Aorta (tissue), 5 donors: ENCODE data around the gene STOX1. TPM values are rescaled to one million over a fixed set of nuclear protein-coding genes. Genes with fewer than 3 reads are reported as not detected.

Experiments
- ATAC-seq: fragments of 200-7000 bp; cut with Tn5 transposase; one replicate; pipeline ENCODE4 v1.9.1; 2022; ENCODE audit warnings: moderate library complexity; ENCODE audit not compliant: low FRiP score
- DNase-seq, 2 donors: peaks; one replicate each; pipeline ENCODE4 v3.0.0-alpha.2; 2020
- H3K27ac ChIP-seq, 2 donors: one replicate each; pipeline ENCODE4 v1.5.1; 2013; ENCODE audit warnings: low read length in 2 of 2, mild to moderate bottlenecking in 2 of 2, moderate library complexity in 2 of 2, control low read depth in 1 of 2, inconsistent platforms in 1 of 2, low read depth in 1 of 2
- H3K27me3 ChIP-seq, 2 donors: one replicate each; pipeline ENCODE4 v1.6.1; 2013; ENCODE audit warnings: control low read depth in 1 of 2, low read length in 1 of 2, mild to moderate bottlenecking in 1 of 2, moderate library complexity in 1 of 2; ENCODE audit not compliant: insufficient read depth in 2 of 2, control insufficient read depth in 1 of 2
- H3K36me3 ChIP-seq, 2 donors: one replicate each; pipeline ENCODE4 v1.6.1; 2013; ENCODE audit warnings: control low read depth in 1 of 2, low read length in 1 of 2, mild to moderate bottlenecking in 1 of 2; ENCODE audit not compliant: insufficient read depth in 2 of 2, control insufficient read depth in 1 of 2
- H3K4me1 ChIP-seq, 2 donors: one replicate each; pipeline ENCODE4 v1.6.1; 2013; ENCODE audit warnings: low read length in 2 of 2, control low read depth in 1 of 2, mild to moderate bottlenecking in 1 of 2, moderate library complexity in 1 of 2; ENCODE audit not compliant: insufficient read depth in 2 of 2, control insufficient read depth in 1 of 2
- H3K4me3 ChIP-seq, 2 donors: one replicate each; pipeline ENCODE4 v1.5.1; 2013; ENCODE audit warnings: low read length in 2 of 2, control low read depth in 1 of 2, mild to moderate bottlenecking in 1 of 2
- H3K9me3 ChIP-seq: one replicate; pipeline ENCODE4 v1.6.1; 2013; ENCODE audit warnings: mild to moderate bottlenecking, low read length; ENCODE audit not compliant: control insufficient read depth
- WGBS, 2 donors: extraction: QIAGEN DNeasy Blood & Tissue Kit; methylation state at CpG; one replicate each; pipeline ENCODE4 v1.1.7; 2013; 5-methylcytosine and 5-hydroxymethylcytosine counted together
- intact Hi-C, 2 donors: fragments of 100-400 bp; cut with DNase I; formaldehyde crosslinking; loops; one replicate each; pipeline versions ENCODE4 v1.14.2 to v1.15.0; 2022
- polyA plus RNA-seq, 2 donors: library from polyadenylated mRNA; stranded (reverse); fragments of 200-250 nt; gene quantifications; one replicate each; pipeline ENCODE4 v1.2.3, GENCODE V29; 2013
- total RNA-seq, 2 donors: library from RNA; stranded (reverse); fragmentation: NEBNext Ultra II Directional; extraction: Animal tissue kit (Norgen Biotek cat#: 25700); gene quantifications; one replicate each; pipeline ENCODE4 v1.2.1, GENCODE V29; 2021
- donor health status: healthy with polysubstance abuse.
- donor health status: Bipolar disorder and iron deficiency.
- donor health status: DM: no; HTN: no; CAD: no.
- donor health status: DM: no; HTN: no; CAD: no.
- donor health status: DM: yes; HTN: yes; CAD: no.

STOX1 gene
- total and polyA plus RNA-seq, 4 donors: 0.27 to 0.39 TPM; not detected in 2

DNA sequence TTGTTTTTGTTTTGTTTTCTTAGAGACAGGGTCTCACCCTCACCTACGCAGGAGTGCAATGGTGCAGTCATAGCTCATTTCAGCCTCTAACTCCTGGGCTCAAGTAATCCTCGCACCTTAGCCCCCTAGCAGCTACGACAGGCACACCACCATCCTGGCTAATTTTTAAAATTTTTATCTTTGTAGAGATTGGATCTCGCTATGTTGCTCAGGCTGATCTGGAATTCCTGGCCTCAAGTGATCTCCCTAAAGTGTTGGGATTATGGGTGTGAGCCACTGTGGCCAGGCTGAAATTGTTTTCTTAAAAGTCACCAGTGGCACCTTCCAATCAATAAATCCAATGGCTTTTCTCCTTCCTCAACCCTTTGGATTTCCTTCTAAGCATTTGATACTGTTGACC lies 52.9 kb downstream of the STOX1 start:
- no peaks in the 10 kb centered on the region for H3K36me3 ChIP-seq
- no peak overlapping the region for H3K27ac ChIP-seq
- H3K9me3 ChIP-seq: no peaks in the 10 kb centered on the region
- H3K4me1 ChIP-seq: no peaks in the 10 kb centered on the region
- DNase-seq (no peak), ATAC-seq (no peak)
- 91% methylated on average over 4 of the region's 4 CpGs for WGBS, 2 donors
- no peak overlapping the region for H3K4me3 ChIP-seq
- intact Hi-C loops: no loop called here
- H3K27me3 ChIP-seq: no peaks in the 10 kb centered on the region

DNA sequence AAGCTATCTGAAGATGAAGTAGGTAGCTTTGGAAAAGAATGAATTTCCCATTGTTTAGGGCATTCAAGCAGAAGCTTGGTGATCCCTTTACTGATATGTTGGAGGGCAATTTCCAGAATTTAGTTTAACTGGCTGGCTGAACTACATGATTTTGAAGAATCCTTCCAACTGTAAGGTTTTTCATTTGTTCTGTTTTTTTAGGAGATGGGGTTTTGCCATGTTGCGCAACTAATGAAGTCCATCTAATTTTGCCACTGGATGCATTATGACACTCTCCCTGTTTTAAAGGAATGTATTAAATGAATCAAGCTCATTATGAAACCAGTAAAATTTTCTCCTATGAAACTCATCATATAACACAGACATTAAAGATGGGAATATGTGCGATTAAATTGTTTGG lies 67.7 kb downstream of the STOX1 start:
- 95 to 97% methylated on average over 2 of the region's 2 CpGs for WGBS, 2 donors
- no peaks in the 10 kb centered on the region for H3K36me3 ChIP-seq
- no peak overlapping the region for H3K27ac ChIP-seq
- no peak for ATAC-seq
- H3K9me3 ChIP-seq: no peaks in the 10 kb centered on the region
- no peak overlapping the region for H3K4me3 ChIP-seq
- H3K4me1 ChIP-seq: no peaks in the 10 kb centered on the region
- no peaks in the 10 kb centered on the region for H3K27me3 ChIP-seq
- DNase-seq: no peak
- intact Hi-C loops: loop anchor here in 1 of 2 donors (5.0 kb wide), 1 partner anchor 103 kb away; no protein-coding TSS in a partner anchor

DNA sequence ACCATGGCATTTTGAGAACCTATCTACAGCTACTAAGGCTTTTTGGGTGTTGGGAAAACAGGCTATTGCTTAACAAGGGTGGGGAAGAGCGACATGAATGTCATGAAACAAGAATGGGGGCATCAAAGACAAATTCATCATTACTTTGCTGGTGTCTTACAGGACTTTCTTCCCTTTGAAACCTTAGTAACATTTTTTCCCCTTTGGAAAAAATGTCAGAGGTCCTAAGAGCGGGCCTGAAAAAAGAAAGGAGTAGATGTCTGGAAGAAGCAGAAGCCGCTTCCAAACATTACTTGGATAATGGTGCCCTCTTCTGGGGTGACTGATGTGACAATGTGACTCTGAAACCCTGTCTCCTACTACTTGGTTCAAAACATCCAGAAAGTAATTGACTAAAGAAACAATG lies 70.0 kb downstream of the STOX1 start:
- DNase-seq: no peak
- ATAC-seq: no peak
- intact Hi-C loops: loop anchor here in 1 of 2 donors (5.0 kb wide), 1 partner anchor 105 kb away; no protein-coding TSS in a partner anchor
- Histone ChIP-seq H3K4me3 (no peak overlapping the region), H3K4me1 (no peaks in the 10 kb centered on the region), H3K36me3 (no peaks in the 10 kb centered on the region), H3K27me3 (no peaks in the 10 kb centered on the region), H3K9me3 (no peaks in the 10 kb centered on the region), H3K27ac (no peak overlapping the region)
- WGBS, 2 donors: 31 to 32% methylated on average over 3 of the region's 3 CpGs

DNA sequence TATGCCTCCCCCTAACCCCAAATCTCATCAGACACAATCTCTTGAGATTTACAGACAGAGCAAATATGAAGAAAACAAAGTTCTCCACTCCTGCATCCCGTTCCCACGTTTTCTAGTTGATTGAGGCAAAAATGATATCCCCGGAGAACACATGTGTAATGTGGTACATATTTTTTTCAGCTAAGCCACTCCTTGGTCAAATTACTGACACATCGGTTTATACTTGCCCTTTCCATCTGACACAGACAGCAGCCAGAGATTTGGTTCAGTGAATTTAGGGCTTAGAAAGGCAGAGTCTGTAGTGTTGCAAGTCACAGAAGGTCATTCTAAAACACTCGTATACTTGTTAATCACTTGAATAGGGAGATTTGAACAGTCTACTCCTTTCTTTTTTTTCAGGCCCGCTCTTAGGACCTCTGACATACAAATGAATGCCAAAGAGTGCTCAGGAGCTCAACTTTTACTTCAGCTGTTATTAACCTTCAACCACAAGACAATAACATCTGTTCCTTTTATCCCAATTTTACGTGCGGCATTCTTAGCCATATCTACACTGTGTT lies 71.9 kb downstream of the STOX1 start:
- DNase-seq: no peak
- no peaks in the 10 kb centered on the region for H3K4me1 ChIP-seq
- WGBS, 2 donors: 87% methylated on average over 8 of the region's 8 CpGs
- no peak overlapping the region for H3K27ac ChIP-seq
- no peaks in the 10 kb centered on the region for H3K36me3 ChIP-seq
- intact Hi-C loops: loop anchor here in 1 of 2 donors (5.0 kb wide), 1 partner anchor 107 kb away; no protein-coding TSS in a partner anchor
- H3K9me3 ChIP-seq: no peaks in the 10 kb centered on the region
- no peak for ATAC-seq
- no peaks in the 10 kb centered on the region for H3K27me3 ChIP-seq
- no peak overlapping the region for H3K4me3 ChIP-seq

DNA sequence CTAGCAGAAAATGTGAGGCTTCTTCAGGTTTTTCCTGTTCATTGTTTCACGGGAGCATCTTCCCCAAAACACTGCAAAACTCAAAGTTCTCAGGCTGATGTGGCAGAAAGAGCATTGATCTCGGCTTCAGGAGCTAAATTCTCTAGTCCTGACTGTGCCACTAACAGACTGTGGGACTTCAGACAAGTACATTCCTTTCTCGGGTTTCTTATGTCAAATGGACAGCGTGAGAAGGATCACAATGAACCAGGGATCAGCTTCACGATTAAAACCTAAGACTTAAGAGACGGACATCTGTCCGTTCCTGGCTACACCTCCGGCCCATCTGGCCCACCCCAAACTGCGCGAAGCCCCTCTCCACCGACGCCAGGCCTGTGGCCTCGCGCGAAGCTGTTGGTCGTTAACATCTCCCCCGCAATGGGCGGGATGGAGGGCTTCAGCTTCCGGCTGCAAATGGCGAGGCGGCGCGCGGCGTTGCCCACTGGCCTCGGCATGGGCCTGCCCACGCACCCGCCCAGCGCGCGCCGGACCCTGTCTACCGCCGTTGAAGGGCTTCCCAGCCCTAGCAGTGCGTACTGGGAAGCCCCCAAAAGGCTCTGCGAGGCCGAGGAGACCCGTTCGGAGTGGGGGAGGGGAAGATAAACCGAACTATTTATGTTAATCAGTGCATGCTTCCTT lies 73.2 kb downstream of the STOX1 start:
- Histone ChIP-seq H3K4me1 (no peaks in the 10 kb centered on the region), H3K4me3 (peak overlapping the region; percentile 30 to 42), H3K9me3 (no peaks in the 10 kb centered on the region), H3K36me3 (no peaks in the 10 kb centered on the region), H3K27ac (peak overlapping the region; percentile 70 to 84), H3K27me3 (no peaks in the 10 kb centered on the region)
- DNase-seq: peak; percentile 82 to 93
- intact Hi-C loops: loop anchor here in 1 of 2 donors (2.0 kb wide), 1 partner anchor 568 kb away; the partner anchor contains the start of genes HNRNPH3 and PBLD
- WGBS, 2 donors: 2 to 3% methylated on average over 40 of the region's 40 CpGs
- ATAC-seq: peak; percentile 87

DNA sequence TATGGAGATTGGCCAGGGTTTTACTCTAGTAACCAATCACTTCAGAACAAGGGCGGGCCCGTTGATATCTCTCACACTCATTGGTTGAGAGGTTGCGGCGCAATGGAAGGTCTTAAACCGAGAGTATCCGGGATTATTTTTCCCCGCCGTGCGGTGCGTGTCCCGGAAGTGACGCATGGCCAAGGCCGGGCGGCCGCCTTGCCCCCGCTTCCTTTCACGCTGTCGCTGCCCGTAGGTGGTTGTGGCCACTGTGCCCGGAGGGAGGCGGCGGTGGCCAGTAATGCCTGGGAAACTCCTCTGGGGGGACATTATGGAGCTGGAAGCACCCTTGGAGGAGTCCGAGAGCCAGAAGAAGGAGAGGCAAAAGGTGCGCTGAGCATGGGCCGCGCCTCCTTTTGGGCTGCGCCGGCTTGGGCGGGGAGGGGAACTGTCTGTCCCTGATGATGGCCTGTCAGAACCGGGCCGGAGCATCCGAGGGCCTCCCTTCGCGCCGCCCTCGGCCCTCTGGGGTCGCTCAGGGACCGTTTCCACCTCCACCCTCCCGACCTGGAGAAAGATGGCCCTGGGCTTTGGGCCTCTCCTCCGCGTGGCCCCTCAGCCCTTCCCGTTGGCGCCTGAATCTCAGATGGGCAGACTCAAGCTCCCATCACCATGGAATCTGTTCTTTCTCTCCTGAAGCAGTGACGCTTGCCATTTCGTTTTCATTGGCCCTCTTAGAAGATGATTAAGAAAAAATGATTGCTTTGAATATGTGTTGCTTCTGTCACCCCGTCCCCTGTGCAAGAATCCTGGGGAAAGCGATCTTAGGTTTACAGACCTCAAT lies 74.0 kb downstream of the STOX1 start, which contains the start of gene DDX50:
Gene DDX50, plus strand, starts transcription at position 211 of the 823 bp plus-strand sequence. Its CDS starts 70 bp downstream, at position 281.
- Histone ChIP-seq H3K9me3 (no peaks in the 10 kb centered on the region), H3K4me1 (no peaks in the 10 kb centered on the region), H3K27me3 (no peaks in the 10 kb centered on the region), H3K36me3 (no peaks in the 10 kb centered on the region), H3K4me3 (peak within 1 kb of the TSS; percentile 44 to 60), H3K27ac (peak within 1 kb of the TSS; percentile 70 to 84)
- intact Hi-C loops: loop anchor here in 1 of 2 donors (2.0 kb wide), 1 partner anchor 569 kb away; the partner anchor contains the start of genes HNRNPH3 and PBLD
- DNase-seq: peak; percentile 98
- WGBS, 2 donors: 0 to 1% methylated on average over 47 of the region's 47 CpGs
- peak; percentile 99 for ATAC-seq

DNA sequence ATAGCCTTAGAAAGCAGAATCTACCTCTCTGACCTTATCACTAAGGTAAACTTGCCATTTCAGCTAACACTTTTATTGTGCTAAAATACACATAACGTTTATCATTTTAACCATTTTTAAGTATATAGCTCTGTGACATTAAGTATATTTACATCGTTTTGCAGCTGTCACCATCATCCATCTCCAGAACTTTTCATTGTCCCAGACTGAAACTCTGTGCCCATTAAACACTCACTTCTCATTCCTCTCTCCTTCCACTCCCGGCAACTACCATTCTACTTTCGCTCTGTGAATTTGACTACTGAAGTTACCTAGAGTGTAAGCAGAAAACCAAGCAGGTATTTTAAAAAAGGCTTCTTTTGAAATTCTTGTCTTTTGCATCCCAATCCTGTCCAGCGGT lies 75.1 kb downstream of the STOX1 start:
- no peaks in the 10 kb centered on the region for H3K36me3 ChIP-seq
- no peaks in the 10 kb centered on the region for H3K27me3 ChIP-seq
- H3K9me3 ChIP-seq: no peaks in the 10 kb centered on the region
- no peak for ATAC-seq
- intact Hi-C loops: no loop called here
- no peaks in the 10 kb centered on the region for H3K4me1 ChIP-seq
- H3K27ac ChIP-seq: no peak overlapping the region
- no peak for DNase-seq
- 62 to 66% methylated on average over 5 of the region's 5 CpGs for WGBS, 2 donors
- H3K4me3 ChIP-seq: peak overlapping the region in 1 of 2 donors; percentile 44

DNA sequence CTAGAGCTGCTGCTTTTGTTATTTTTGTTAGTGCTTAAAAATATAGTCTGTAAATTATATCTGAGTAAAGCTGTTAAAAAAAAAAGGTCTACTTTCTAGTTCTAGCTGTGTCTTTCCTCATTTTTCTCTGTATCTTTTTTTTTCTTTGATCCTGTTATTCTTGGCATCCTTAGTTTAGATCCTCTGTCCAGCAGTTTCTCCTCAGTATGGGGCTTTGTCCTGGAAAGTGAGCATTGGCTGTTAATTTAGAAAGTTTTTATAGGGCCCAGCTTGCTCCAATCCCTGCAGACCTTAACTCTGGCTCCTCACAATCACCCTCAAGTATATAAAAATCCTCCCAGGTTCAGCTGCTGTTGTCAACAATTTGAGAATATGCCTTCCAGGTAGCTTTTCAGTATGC lies 97.3 kb downstream of the STOX1 start:
- Histone ChIP-seq H3K4me1 (peaks cover 0 to 7% of the 10 kb centered on the region in 2 donors), H3K9me3 (no peaks in the 10 kb centered on the region), H3K36me3 (peaks cover 0 to 2% of the 10 kb centered on the region in 2 donors), H3K4me3 (no peak overlapping the region), H3K27me3 (no peaks in the 10 kb centered on the region), H3K27ac (no peak overlapping the region)
- ATAC-seq (no peak), DNase-seq (no peak)
- intact Hi-C loops: no loop called here
